ENCODE results near the gene SHISAL2A.

Gene SHISAL2A

DNA sequence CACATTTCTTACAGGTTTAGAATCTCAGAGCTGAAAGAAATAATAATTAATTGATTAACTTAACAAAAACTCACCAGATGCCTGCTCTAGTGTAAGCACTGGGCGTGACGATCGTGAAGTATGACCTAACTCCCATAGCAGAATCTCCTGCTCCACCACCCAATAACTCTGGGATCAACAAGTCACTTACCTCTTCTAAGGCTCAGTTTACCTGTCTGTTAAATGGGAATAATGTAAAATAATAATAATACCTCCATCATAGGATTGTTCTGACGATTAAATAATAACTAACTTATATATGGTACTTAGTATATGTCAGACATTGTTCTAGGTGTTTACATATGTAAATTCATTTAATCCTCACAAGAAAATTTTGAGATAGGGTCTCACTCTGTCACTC, 40.5 kb downstream of the SHISAL2A start:
- Histone ChIP-seq H3K9ac (ENCODE audit: low read depth, low read length) (no peak overlapping the region), H2AFZ (ENCODE audit: low read depth, low read length) (no peak overlapping the region), H3K4me3 (ENCODE audit: low read depth in 1 of 2, low read length in 2 of 2) (no peak overlapping the region), H3K4me2 (ENCODE audit: insufficient read depth, low read length) (no peak overlapping the region), H3K4me1 (ENCODE audit: insufficient read depth, low read length) (peaks cover 13% of the 10 kb centered on the region), H3K27me3 (ENCODE audit: insufficient read depth, low read length, poor library complexity) (no peaks in the 10 kb centered on the region), H4K20me1 (ENCODE audit: insufficient read depth, low read length) (no peaks in the 10 kb centered on the region), H3K9me3 (ENCODE audit: insufficient read depth, low read length, severe bottlenecking) (no peaks in the 10 kb centered on the region), H3K27ac (ENCODE audit: low read length) (no peak overlapping the region), H3K79me2 (ENCODE audit: insufficient read depth, low read length) (no peaks in the 10 kb centered on the region), H3K36me3 (ENCODE audit: insufficient read depth, low read length) (no peaks in the 10 kb centered on the region)
- ATAC-seq (ENCODE audit: insufficient read depth, low read depth) (no peak), DNase-seq (no peak)
- no peak for TF ChIP-seq EZH2 (IDR thresholded peaks at IDR 0.05; ENCODE audit: borderline replicate concordance, low read depth, low read length, severe bottlenecking)
- TF ChIP-seq, protein P1, sequence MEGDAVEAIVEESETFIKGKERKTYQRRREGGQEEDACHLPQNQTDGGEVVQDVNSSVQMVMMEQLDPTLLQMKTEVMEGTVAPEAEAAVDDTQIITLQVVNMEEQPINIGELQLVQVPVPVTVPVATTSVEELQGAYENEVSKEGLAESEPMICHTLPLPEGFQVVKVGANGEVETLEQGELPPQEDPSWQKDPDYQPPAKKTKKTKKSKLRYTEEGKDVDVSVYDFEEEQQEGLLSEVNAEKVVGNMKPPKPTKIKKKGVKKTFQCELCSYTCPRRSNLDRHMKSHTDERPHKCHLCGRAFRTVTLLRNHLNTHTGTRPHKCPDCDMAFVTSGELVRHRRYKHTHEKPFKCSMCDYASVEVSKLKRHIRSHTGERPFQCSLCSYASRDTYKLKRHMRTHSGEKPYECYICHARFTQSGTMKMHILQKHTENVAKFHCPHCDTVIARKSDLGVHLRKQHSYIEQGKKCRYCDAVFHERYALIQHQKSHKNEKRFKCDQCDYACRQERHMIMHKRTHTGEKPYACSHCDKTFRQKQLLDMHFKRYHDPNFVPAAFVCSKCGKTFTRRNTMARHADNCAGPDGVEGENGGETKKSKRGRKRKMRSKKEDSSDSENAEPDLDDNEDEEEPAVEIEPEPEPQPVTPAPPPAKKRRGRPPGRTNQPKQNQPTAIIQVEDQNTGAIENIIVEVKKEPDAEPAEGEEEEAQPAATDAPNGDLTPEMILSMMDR (IDR thresholded peaks at IDR 0.05; ENCODE audit: borderline replicate concordance, extremely low read depth, low read length, poor library complexity, severe bottlenecking) = no peak

DNA sequence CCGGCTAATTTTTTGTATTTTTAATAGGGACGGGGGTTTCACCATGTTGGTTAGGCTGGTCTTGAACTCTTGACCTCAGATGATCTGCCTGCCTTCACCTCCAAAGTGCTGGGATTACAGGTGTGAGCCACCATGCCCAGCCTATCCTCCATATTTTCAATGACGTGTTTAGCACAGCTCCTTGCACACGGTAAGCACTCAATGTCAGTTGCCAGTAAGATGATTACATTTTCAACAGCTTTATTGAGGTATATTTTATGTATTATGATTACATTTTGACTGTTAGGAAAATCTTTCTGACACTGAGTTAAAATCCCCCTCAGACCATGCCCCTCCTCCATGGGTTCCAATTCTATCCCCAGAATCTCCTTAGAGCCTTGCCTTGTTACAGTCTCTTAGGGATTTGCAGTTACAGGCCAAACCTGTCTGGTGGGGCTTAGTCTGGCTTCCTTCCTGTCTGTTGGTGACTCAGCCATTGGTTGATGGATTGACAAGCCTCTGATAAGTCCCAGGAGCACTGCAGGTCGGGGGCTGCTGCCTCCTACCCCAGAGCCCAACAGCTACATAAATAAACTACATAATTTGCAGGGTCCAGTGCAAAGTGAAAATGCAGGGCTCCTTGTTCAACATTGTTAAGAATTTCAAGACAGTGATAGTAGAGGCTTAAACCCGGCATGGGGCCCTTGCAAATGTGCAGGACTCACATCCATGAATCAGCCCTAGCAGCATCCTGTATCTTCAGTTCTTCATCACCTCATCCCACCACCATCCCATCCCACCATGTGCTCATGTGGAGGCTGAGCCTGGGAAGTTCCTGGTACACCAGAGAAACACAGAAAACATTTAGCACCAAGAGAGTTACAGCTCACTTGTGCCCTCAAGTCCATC, 41.8 kb downstream of the SHISAL2A start:
- Histone ChIP-seq H3K4me2 (ENCODE audit: insufficient read depth, low read length) (no peak overlapping the region), H2AFZ (ENCODE audit: low read depth, low read length) (peak overlapping the region; percentile 21), H3K9ac (ENCODE audit: low read depth, low read length) (no peak overlapping the region), H3K27ac (ENCODE audit: low read length) (peak overlapping the region; percentile 25; the same call in 1 of the 2 replicates), H3K4me3 (ENCODE audit: low read depth in 1 of 2, low read length in 2 of 2) (no peak overlapping the region), H3K36me3 (ENCODE audit: insufficient read depth, low read length) (no peaks in the 10 kb centered on the region), H3K79me2 (ENCODE audit: insufficient read depth, low read length) (no peaks in the 10 kb centered on the region), H4K20me1 (ENCODE audit: insufficient read depth, low read length) (no peaks in the 10 kb centered on the region), H3K9me3 (ENCODE audit: insufficient read depth, low read length, severe bottlenecking) (no peaks in the 10 kb centered on the region), H3K27me3 (ENCODE audit: insufficient read depth, low read length, poor library complexity) (no peaks in the 10 kb centered on the region), H3K4me1 (ENCODE audit: insufficient read depth, low read length) (peaks cover 13% of the 10 kb centered on the region)
- peak; percentile 39 for DNase-seq
- peak; percentile 89 for ATAC-seq (ENCODE audit: insufficient read depth, low read depth)
- TF ChIP-seq, protein P1 (IDR thresholded peaks at IDR 0.05; ENCODE audit: borderline replicate concordance, extremely low read depth, low read length, poor library complexity, severe bottlenecking) = no peak
- no peak for TF ChIP-seq EZH2 (IDR thresholded peaks at IDR 0.05; ENCODE audit: borderline replicate concordance, low read depth, low read length, severe bottlenecking)

DNA sequence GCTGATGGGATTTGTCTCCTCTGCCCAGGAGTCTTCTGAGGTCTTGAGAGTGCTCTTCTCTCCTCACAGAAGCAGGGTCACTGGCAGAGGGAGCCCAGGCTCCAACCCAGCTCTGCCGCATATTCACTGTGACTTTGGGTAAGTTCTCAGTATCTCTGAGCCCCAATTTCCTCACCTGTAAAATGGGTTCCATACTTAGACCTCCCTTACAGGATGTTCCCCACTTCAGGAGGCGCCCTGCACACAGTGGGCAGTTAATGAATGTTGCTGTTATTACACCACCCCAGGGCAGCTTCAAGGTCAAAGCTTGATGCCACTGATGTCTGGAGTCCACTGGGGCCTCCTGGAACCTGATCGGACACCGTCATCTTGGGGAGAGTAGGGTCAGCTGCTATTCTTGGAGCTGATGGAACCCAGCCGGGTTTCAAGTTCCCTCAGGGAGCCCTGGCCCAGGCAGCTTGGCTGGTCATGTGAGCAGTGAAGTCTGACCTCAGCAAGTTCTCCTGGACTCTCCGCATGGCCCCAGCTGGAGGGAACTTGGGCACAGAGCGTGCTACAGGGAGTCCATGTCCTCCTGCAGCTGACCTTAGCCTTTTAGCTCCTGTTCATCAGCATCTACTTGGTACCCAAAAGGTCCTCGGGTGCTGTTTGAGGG, 43.4 kb downstream of the SHISAL2A start:
- Histone ChIP-seq H3K36me3 (ENCODE audit: insufficient read depth, low read length) (no peaks in the 10 kb centered on the region), H4K20me1 (ENCODE audit: insufficient read depth, low read length) (no peaks in the 10 kb centered on the region), H2AFZ (ENCODE audit: low read depth, low read length) (no peak overlapping the region), H3K27ac (ENCODE audit: low read length) (no peak overlapping the region), H3K79me2 (ENCODE audit: insufficient read depth, low read length) (no peaks in the 10 kb centered on the region), H3K4me1 (ENCODE audit: insufficient read depth, low read length) (peaks cover 13% of the 10 kb centered on the region), H3K27me3 (ENCODE audit: insufficient read depth, low read length, poor library complexity) (no peaks in the 10 kb centered on the region), H3K4me3 (ENCODE audit: low read depth in 1 of 2, low read length in 2 of 2) (no peak overlapping the region), H3K9ac (ENCODE audit: low read depth, low read length) (no peak overlapping the region), H3K9me3 (ENCODE audit: insufficient read depth, low read length, severe bottlenecking) (no peaks in the 10 kb centered on the region), H3K4me2 (ENCODE audit: insufficient read depth, low read length) (no peak overlapping the region)
- no peak for DNase-seq
- no peak for ATAC-seq (ENCODE audit: insufficient read depth, low read depth)
- no peak for TF ChIP-seq EZH2 (IDR thresholded peaks at IDR 0.05; ENCODE audit: borderline replicate concordance, low read depth, low read length, severe bottlenecking)
- TF ChIP-seq, protein P1 (IDR thresholded peaks at IDR 0.05; ENCODE audit: borderline replicate concordance, extremely low read depth, low read length, poor library complexity, severe bottlenecking) = no peak
